GM12891 (cell line): ENCODE results near the gene DOK5.

Source experiments
- DNase-seq: peaks from one replicate; pipeline ENCODE4 v3.0.0; 2011; ENCODE audit warnings: low spot score; ENCODE audit not compliant: insufficient read length
- FAIRE-seq: peaks from 2 replicates; lab custom pipeline; 2011; peaks lifted over from hg19 to GRCh38; lab: Jason Lieb, UNC
- PAX5 ChIP-seq: IDR thresholded peaks from 2 replicates; pipeline ENCODE4 v1.6.1; 2011; ENCODE audit warnings: low read length, moderate library complexity, mild to moderate bottlenecking; ENCODE audit not compliant: insufficient read depth, severe bottlenecking
- POLR2A ChIP-seq: IDR thresholded peaks from 2 replicates; pipeline ENCODE4 v1.6.1; 2011; ENCODE audit warnings: low read depth, low read length, control low read depth
- POLR2AphosphoS5 ChIP-seq: IDR thresholded peaks from 2 replicates; pipeline ENCODE4 v1.6.1; 2011; ENCODE audit warnings: low read depth, low read length, control low read depth
- POU2F2 ChIP-seq: IDR thresholded peaks from 2 replicates; pipeline ENCODE4 v1.6.1; 2011; ENCODE audit warnings: low read depth, mild to moderate bottlenecking, control low read depth, low read length, moderate library complexity
- SPI1 ChIP-seq: IDR thresholded peaks from 2 replicates; pipeline ENCODE4 v1.6.1; 2011; ENCODE audit warnings: low read depth, low read length, control low read depth
- TAF1 ChIP-seq: IDR thresholded peaks from 2 replicates; pipeline ENCODE4 v1.6.1; 2011; ENCODE audit warnings: low read depth, low read length, control low read depth

Gene DOK5

DNA sequence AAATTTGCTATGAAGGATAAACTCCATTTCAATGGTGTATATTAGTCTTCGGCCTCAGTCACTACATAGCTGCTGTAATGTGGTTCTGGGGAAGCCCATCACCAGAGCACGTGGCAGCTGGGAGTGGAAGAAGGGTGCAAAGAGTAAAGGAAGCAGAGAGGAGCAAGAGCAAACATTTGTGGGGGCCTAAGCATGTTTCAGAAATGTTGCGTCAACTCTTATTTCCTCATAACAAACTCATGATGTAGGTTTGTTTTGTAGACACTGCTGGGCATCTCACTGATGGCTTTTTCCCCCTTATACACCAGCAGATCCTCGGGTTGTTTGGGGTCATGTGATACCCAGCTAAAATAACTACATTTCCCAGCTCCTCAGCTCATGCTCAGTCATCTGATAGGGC, 37.3 kb downstream of the DOK5 start:
- TF ChIP-seq PAX5 (no peak), SPI1 (no peak)
- FAIRE-seq (no peak), DNase-seq (no peak)

DNA sequence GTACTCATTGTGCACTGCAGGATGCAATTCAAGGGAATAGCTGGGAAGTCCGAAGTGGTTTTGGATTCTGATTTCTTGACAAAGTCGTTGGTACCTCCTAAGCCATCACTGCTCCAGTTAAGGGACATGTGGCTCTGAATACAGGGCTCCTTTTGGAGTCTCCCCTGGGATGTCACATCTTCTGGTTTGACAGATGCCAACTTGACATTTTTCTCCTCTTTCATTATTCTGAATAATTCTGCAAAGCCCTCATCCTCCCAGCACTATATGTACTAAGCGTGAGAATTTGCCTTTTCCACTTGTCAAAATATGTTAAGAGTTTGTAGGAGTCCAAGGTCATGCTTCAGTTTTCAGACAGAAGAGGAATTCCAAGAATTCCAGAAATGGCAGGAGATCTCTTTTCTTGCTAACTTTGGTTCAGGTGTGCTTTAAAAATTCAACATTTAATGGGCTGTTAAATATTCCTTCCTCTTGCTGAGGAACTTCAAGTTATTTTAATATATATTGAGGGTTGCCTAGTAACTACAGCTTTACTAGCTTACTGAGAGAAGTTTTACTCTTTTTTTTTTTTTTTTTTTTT, 38.7 kb downstream of the DOK5 start:
- TF ChIP-seq POLR2AphosphoS5 (no peak), SPI1 (no peak), POU2F2 (no peak), PAX5 (no peak), POLR2A (no peak), TAF1 (no peak)
- DNase-seq (no peak), FAIRE-seq (no peak)

DNA sequence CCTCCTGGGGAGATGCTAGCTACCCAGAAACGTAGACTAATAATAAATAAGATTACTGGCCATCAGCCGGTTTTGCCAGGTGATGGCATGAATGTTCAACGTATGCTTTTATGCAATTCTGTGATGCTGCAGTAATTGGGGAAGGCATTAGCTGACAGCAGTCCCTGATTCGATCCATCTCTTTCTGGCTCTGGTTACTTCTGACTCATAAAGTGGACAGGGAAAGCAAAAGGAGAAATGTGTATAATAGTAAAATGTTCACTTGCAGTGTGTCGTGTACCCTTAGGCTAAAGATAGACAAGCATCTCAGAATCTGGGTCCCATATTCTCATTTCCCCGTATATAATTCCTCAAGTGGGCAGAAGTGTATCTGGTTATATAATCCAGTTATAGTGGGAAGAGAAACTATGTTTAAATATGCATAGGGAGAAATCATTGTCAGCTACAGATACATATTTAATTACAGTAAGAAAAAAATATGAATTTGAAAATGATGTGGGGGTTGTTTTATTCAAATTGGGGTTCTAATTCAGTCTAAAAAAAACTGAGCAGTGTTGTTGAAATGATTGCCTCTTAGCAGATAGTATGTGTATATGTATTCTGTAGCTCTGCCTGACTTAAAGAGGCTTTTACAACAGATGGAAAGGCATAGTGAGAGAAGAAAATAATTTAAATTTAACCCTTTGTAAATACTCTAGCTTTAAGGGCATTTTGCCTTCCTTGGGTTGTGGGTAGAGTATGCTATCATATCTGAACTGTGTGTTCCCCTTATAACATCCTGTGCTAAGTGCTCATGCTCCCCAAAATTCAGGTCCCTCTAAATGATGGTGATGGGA, 40.6 kb downstream of the DOK5 start:
- TF ChIP-seq PAX5 (no peak), POLR2AphosphoS5 (no peak), TAF1 (no peak), SPI1 (no peak), POLR2A (no peak), POU2F2 (no peak)
- FAIRE-seq = no peak

DNA sequence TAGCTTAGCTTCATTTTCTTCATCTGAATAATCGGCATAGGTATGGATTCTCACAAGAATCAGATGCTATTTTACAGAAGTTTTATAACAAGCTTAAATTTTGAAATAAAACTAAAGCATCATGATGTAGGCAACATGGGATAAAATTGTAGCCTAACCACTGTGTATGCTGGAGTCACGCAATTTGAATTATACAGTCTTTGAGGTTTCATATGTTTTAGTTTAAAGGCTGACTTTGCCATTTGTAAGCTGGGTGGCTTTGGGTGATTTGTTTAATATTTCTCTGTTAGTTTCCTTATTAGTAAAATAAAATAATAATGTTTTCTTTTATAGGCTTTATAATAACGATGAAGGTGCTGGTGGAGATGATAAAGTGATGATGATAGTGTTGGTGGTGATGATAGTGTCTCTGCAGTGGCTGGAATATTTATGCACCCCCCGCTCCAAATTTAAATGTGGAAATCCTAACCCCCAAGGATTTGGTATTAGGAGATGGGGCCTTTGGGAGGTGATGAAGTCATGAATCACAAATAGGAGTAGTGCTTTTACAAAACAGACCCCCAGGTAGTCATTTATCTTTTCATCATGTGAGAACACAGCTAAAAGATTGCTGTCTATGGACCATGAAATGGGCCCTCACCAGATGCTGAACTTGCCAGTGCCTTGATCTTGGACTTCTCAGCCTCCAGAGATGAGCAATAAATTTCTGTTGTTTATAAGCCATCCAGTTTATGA, 42.0 kb downstream of the DOK5 start:
- FAIRE-seq (no peak), DNase-seq (no peak)
- TF ChIP-seq POU2F2 = no peak
- TF ChIP-seq POLR2A = no peak
- TF ChIP-seq PAX5 = no peak
- no peak for TF ChIP-seq POLR2AphosphoS5
- TF ChIP-seq SPI1 = no peak
- TF ChIP-seq TAF1 = no peak

More for the DNA sequence above, 40.6 kb downstream of the DOK5 start:
- no peak for DNase-seq

DNA sequence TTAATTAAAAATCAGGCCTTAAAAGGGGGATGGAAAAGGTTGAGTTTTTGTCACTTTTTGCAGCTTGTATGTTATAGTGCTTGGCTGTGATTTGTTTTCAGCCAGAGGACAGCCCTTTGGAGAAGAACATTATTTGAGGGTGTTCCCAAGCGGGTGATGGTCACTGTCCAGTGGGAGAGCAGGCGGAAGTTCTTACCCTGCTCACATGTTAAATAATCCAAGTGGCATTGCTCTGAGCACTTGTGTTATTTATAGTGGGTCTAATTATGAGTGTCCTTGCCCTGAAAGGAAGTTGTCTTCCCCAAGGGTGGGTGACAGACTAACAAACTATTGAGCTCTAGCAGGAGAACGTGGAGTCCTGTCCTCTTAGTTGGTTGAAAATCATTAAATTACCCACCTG, 49.5 kb downstream of the DOK5 start:
- no peak for TF ChIP-seq TAF1
- DNase-seq = no peak
- FAIRE-seq = no peak

DNA sequence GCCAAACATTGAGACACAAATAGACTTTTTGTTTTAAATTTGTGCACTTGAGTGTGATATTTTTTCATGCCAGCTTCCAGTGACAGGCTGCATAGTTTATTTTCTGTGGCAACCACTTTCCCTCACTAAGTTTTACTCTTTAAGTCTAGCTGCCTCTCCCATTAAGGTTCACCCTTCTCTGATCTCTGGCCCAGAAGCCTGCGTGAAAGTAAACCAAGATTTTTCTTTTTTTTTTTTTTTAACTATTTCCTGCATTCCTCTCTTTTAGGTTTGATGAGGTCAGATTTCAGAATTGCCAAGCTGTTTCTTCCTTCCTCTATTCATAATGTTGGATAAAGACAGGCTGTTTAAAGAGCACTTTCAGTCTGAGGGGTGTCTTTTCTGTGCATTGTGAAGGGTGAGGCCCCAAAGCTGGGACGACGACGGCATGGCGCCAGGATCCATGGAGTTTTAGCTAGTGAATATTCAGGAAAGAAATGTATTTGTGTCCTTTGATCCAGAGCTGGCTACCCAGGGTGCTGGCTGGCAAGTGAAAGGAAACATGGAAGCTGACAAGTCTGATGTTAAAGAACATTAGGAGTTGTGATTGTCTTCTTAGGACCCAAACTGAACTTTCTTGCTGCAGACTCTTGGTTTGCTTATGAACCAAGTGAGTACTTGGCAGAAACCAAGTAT, 50.7 kb downstream of the DOK5 start:
- no peak for DNase-seq
- no peak for FAIRE-seq
- TF ChIP-seq POLR2A (no peak), SPI1 (no peak), POLR2AphosphoS5 (no peak), TAF1 (no peak), POU2F2 (no peak), PAX5 (no peak)

DNA sequence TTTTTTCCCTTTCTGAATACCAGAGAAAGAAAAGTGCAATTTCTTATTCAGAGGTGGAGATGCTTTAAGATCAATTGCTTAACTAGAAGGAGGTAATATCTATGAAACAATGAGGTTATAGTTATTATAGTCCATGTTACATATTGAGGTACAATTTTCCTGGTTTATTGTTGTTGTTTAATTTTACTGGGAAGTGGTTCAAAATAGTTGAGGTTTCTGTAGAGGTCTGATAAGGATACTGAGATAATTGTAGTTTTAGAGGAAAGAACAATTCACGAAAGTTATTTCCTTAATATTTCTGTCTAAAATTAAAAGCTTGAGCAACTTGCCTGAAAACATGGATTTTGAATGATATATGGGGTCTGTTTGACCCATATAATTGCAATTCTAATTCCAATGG, 51.4 kb downstream of the DOK5 start:
- TF ChIP-seq POLR2AphosphoS5 (no peak), SPI1 (no peak), PAX5 (no peak), TAF1 (no peak), POLR2A (no peak), POU2F2 (no peak)
- FAIRE-seq = no peak
- no peak for DNase-seq

DNA sequence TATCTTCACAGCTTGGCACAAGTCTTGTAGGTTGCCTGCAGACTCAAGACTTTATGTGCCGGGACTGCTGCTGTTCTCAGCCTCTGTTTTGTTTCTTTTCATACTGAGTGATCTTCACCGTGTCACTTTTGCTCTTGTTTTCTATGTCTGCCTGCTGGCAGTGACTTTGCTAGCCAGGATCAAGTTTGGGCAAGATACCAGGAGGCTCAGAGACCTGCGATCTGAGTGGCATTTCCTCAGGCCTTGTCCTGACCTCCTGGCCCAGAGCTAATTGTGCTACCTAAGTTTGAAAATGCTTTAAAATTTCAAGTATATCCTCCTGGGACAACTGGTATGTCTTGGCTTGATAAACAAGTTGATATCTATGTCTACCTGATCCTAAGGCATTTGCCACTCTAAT, 57.2 kb downstream of the DOK5 start:
- no peak for FAIRE-seq
- no peak for DNase-seq
- TF ChIP-seq POU2F2 = no peak
- TF ChIP-seq PAX5 = no peak
- no peak for TF ChIP-seq TAF1
- TF ChIP-seq SPI1 = no peak
- TF ChIP-seq POLR2A = no peak
- TF ChIP-seq POLR2AphosphoS5 = no peak

DNA sequence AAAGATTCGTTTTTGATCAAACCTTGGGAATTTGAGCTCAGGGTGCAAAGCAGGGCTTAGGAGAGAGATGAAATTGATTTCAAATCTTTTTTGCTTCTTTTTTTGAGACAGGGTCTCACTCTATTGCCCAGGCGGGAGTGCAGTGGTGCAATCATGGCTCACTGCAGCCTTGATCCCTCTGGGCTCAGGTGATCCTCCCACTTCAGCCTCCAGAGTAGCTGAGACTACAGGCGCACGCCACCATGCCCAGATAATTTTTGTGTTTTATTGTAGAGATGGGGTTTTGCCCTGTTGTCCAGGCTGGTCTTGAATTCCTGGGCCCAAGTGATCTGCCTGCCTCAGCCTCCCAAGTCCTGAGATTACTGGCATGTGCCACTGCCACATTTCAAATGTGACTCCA, 58.7 kb downstream of the DOK5 start:
- FAIRE-seq (no peak), DNase-seq (no peak)
- TF ChIP-seq POLR2AphosphoS5 (no peak), POLR2A (no peak), TAF1 (no peak), POU2F2 (no peak), SPI1 (no peak)
